ENCODE data around the gene OR6V1. TPM values are rescaled to one million over a fixed set of nuclear protein-coding genes. Genes with fewer than 3 reads are reported as not detected.

The OR6V1 gene
- total RNA-seq, 1 experiment from 2014 or later: not detected

DNA sequence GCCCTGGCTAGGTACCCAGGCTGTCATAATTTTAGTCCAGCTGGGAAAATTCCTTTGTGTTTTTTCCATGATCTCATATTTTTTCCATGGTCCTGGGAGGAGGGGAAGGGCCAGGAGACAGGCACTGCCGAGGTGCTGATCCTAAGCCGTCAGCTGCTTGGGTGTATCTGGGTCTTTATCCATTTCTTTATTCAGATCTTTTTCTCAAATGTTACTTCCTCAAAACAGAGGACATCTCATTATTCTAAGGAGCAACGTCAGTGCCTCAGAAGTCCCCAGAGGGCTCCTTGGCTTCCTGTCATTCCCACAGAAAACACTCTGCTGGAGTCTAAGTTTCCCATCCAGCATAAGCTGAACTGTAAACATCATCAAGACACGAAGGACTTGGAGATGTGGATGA, 2.8 kb upstream of the OR6V1 start (continued):
- TF ChIP-seq, protein P1, sequence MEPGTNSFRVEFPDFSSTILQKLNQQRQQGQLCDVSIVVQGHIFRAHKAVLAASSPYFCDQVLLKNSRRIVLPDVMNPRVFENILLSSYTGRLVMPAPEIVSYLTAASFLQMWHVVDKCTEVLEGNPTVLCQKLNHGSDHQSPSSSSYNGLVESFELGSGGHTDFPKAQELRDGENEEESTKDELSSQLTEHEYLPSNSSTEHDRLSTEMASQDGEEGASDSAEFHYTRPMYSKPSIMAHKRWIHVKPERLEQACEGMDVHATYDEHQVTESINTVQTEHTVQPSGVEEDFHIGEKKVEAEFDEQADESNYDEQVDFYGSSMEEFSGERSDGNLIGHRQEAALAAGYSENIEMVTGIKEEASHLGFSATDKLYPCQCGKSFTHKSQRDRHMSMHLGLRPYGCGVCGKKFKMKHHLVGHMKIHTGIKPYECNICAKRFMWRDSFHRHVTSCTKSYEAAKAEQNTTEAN (CRISPR knock-in tag; IDR thresholded peaks at IDR 0.05): no peak
- TF ChIP-seq SMAD3 (CRISPR knock-in tag; IDR thresholded peaks at IDR 0.05; ENCODE audit: borderline replicate concordance) (no peak), ZNF232 (CRISPR knock-in tag; IDR thresholded peaks at IDR 0.05) (no peak), ZNF671 (CRISPR knock-in tag; IDR thresholded peaks at IDR 0.05) (no peak), FOXJ3 (CRISPR knock-in tag; IDR thresholded peaks at IDR 0.05; ENCODE audit: borderline replicate concordance) (no peak), ESRRA (CRISPR knock-in tag; IDR thresholded peaks at IDR 0.05; ENCODE audit: borderline replicate concordance) (no peak), JUN (CRISPR knock-in tag; IDR thresholded peaks at IDR 0.05) (no peak), GTF2I (CRISPR knock-in tag; conservative IDR thresholded peaks at IDR 0.05) (no peak), CBFB (CRISPR knock-in tag; IDR thresholded peaks at IDR 0.05; ENCODE audit: low read depth) (no peak), OVOL2 (CRISPR knock-in tag; IDR thresholded peaks at IDR 0.05; ENCODE audit: borderline replicate concordance) (no peak)
- TF ChIP-seq, protein P2, sequence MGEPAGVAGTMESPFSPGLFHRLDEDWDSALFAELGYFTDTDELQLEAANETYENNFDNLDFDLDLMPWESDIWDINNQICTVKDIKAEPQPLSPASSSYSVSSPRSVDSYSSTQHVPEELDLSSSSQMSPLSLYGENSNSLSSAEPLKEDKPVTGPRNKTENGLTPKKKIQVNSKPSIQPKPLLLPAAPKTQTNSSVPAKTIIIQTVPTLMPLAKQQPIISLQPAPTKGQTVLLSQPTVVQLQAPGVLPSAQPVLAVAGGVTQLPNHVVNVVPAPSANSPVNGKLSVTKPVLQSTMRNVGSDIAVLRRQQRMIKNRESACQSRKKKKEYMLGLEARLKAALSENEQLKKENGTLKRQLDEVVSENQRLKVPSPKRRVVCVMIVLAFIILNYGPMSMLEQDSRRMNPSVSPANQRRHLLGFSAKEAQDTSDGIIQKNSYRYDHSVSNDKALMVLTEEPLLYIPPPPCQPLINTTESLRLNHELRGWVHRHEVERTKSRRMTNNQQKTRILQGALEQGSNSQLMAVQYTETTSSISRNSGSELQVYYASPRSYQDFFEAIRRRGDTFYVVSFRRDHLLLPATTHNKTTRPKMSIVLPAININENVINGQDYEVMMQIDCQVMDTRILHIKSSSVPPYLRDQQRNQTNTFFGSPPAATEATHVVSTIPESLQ (CRISPR knock-in tag; IDR thresholded peaks at IDR 0.05): no peak
- TF ChIP-seq, protein P3, sequence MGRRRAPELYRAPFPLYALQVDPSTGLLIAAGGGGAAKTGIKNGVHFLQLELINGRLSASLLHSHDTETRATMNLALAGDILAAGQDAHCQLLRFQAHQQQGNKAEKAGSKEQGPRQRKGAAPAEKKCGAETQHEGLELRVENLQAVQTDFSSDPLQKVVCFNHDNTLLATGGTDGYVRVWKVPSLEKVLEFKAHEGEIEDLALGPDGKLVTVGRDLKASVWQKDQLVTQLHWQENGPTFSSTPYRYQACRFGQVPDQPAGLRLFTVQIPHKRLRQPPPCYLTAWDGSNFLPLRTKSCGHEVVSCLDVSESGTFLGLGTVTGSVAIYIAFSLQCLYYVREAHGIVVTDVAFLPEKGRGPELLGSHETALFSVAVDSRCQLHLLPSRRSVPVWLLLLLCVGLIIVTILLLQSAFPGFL (CRISPR knock-in tag; IDR thresholded peaks at IDR 0.05; ENCODE audit: borderline replicate concordance): no peak

DNA sequence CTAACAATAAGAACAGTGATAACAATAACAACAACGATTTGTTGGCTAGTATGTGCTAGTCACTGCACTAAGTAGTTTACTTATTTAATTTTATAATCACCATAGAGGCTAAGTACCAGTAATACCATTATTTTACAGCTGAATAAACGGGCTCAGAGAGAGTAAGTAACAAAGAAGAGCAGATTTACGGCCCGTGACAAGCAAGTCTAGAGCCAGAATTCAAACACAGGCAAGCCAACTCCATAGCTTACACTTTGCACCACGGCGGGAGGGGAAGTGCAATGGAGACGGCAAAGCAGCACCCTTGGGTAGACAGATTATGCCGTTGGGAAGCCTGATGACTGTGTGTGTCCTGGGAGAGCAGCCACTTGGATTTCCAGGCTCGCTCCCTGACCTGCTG, 1.2 kb upstream of the OR6V1 start:
- Mint-ChIP-seq H3K4me3 (no peak overlapping the region), H3K27ac (no peak overlapping the region), H3K4me1 (no peaks in the 10 kb centered on the region), H3K27me3 (ENCODE audit: low read depth) (no peaks in the 10 kb centered on the region; the same call in 1 of the 2 replicates), H3K9me3 (peaks cover 3% of the 10 kb centered on the region), H3K36me3 (no peaks in the 10 kb centered on the region)
- CTCF ChIA-PET: interaction anchor here (0.9 kb wide), 1 partner anchor 164 kb away, joined by 4 read pairs; no protein-coding TSS in a partner anchor
- POLR2A ChIA-PET: no interaction called here
- DNase-seq (ENCODE audit: low spot score) (no peak), ATAC-seq (no peak)
- TF ChIP-seq MYBL2 (CRISPR knock-in tag; IDR thresholded peaks at IDR 0.05): no peak
- TF ChIP-seq, protein P4, sequence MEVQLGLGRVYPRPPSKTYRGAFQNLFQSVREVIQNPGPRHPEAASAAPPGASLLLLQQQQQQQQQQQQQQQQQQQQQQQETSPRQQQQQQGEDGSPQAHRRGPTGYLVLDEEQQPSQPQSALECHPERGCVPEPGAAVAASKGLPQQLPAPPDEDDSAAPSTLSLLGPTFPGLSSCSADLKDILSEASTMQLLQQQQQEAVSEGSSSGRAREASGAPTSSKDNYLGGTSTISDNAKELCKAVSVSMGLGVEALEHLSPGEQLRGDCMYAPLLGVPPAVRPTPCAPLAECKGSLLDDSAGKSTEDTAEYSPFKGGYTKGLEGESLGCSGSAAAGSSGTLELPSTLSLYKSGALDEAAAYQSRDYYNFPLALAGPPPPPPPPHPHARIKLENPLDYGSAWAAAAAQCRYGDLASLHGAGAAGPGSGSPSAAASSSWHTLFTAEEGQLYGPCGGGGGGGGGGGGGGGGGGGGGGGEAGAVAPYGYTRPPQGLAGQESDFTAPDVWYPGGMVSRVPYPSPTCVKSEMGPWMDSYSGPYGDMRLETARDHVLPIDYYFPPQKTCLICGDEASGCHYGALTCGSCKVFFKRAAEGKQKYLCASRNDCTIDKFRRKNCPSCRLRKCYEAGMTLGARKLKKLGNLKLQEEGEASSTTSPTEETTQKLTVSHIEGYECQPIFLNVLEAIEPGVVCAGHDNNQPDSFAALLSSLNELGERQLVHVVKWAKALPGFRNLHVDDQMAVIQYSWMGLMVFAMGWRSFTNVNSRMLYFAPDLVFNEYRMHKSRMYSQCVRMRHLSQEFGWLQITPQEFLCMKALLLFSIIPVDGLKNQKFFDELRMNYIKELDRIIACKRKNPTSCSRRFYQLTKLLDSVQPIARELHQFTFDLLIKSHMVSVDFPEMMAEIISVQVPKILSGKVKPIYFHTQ (CRISPR knock-in tag; IDR thresholded peaks at IDR 0.05): no peak
- TF ChIP-seq, protein P5, sequence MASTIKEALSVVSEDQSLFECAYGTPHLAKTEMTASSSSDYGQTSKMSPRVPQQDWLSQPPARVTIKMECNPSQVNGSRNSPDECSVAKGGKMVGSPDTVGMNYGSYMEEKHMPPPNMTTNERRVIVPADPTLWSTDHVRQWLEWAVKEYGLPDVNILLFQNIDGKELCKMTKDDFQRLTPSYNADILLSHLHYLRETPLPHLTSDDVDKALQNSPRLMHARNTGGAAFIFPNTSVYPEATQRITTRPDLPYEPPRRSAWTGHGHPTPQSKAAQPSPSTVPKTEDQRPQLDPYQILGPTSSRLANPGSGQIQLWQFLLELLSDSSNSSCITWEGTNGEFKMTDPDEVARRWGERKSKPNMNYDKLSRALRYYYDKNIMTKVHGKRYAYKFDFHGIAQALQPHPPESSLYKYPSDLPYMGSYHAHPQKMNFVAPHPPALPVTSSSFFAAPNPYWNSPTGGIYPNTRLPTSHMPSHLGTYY (CRISPR knock-in tag; IDR thresholded peaks at IDR 0.05): no peak
- TF ChIP-seq, protein P6, sequence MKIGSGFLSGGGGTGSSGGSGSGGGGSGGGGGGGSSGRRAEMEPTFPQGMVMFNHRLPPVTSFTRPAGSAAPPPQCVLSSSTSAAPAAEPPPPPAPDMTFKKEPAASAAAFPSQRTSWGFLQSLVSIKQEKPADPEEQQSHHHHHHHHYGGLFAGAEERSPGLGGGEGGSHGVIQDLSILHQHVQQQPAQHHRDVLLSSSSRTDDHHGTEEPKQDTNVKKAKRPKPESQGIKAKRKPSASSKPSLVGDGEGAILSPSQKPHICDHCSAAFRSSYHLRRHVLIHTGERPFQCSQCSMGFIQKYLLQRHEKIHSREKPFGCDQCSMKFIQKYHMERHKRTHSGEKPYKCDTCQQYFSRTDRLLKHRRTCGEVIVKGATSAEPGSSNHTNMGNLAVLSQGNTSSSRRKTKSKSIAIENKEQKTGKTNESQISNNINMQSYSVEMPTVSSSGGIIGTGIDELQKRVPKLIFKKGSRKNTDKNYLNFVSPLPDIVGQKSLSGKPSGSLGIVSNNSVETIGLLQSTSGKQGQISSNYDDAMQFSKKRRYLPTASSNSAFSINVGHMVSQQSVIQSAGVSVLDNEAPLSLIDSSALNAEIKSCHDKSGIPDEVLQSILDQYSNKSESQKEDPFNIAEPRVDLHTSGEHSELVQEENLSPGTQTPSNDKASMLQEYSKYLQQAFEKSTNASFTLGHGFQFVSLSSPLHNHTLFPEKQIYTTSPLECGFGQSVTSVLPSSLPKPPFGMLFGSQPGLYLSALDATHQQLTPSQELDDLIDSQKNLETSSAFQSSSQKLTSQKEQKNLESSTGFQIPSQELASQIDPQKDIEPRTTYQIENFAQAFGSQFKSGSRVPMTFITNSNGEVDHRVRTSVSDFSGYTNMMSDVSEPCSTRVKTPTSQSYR (CRISPR knock-in tag; IDR thresholded peaks at IDR 0.05): no peak
- no peak for TF ChIP-seq ZNF317 (CRISPR knock-in tag; IDR thresholded peaks at IDR 0.05; ENCODE audit: borderline replicate concordance, low read depth)
- no peak for TF ChIP-seq ZBTB21 (CRISPR knock-in tag; IDR thresholded peaks at IDR 0.05; ENCODE audit: borderline replicate concordance)
- TF ChIP-seq NR2C2 (CRISPR knock-in tag; IDR thresholded peaks at IDR 0.05): no peak
- TF ChIP-seq, protein P7, sequence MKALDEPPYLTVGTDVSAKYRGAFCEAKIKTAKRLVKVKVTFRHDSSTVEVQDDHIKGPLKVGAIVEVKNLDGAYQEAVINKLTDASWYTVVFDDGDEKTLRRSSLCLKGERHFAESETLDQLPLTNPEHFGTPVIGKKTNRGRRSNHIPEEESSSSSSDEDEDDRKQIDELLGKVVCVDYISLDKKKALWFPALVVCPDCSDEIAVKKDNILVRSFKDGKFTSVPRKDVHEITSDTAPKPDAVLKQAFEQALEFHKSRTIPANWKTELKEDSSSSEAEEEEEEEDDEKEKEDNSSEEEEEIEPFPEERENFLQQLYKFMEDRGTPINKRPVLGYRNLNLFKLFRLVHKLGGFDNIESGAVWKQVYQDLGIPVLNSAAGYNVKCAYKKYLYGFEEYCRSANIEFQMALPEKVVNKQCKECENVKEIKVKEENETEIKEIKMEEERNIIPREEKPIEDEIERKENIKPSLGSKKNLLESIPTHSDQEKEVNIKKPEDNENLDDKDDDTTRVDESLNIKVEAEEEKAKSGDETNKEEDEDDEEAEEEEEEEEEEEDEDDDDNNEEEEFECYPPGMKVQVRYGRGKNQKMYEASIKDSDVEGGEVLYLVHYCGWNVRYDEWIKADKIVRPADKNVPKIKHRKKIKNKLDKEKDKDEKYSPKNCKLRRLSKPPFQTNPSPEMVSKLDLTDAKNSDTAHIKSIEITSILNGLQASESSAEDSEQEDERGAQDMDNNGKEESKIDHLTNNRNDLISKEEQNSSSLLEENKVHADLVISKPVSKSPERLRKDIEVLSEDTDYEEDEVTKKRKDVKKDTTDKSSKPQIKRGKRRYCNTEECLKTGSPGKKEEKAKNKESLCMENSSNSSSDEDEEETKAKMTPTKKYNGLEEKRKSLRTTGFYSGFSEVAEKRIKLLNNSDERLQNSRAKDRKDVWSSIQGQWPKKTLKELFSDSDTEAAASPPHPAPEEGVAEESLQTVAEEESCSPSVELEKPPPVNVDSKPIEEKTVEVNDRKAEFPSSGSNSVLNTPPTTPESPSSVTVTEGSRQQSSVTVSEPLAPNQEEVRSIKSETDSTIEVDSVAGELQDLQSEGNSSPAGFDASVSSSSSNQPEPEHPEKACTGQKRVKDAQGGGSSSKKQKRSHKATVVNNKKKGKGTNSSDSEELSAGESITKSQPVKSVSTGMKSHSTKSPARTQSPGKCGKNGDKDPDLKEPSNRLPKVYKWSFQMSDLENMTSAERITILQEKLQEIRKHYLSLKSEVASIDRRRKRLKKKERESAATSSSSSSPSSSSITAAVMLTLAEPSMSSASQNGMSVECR (CRISPR knock-in tag; IDR thresholded peaks at IDR 0.05; ENCODE audit: borderline replicate concordance): no peak
- no peak for TF ChIP-seq CREM (CRISPR knock-in tag; IDR thresholded peaks at IDR 0.05)
- TF ChIP-seq SP1 (CRISPR knock-in tag; conservative IDR thresholded peaks at IDR 0.05): no peak
